ENCODE results near the gene SH2D1B.

Gene SH2D1B

DNA sequence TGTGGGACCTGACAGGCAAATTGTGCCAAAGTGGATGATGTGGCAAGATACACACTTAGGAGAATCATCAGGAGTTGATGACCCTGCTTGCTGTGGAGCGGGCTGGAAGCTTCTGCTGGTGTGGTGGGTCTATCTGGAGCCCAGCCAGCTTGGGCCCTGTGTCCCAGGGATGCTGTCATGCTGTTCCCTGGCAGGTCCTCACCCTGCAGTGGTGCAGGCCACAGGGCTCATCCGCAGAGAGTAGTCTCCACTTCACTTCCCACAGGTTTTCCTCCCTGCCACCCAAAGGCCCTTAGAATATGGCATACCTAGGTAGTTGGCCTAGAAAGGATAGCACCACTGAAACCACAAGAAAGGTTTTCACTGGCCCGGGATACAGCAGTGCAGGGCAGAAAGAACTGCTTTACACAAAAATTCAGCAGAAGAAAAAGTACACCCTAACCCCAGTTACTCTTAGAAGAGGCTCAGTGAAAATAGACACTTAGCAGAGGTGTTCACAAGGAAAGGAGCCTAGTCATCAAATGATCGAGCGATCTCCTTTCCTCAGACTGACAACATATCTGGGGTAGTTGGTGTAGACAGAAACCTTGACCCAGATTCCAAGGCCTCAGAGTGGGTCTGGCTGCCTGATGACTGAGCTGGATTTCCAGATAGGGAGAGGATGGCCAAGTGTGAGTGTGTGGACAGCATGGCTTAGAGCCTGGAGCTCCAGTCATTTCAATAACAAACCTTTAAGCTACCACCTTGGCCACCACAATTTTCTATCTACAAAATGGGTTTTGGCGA is 31.7 kb downstream of the SH2D1B start:
- no peak for DNase-seq (ENCODE audit: low read depth)
- TF ChIP-seq, protein P1, sequence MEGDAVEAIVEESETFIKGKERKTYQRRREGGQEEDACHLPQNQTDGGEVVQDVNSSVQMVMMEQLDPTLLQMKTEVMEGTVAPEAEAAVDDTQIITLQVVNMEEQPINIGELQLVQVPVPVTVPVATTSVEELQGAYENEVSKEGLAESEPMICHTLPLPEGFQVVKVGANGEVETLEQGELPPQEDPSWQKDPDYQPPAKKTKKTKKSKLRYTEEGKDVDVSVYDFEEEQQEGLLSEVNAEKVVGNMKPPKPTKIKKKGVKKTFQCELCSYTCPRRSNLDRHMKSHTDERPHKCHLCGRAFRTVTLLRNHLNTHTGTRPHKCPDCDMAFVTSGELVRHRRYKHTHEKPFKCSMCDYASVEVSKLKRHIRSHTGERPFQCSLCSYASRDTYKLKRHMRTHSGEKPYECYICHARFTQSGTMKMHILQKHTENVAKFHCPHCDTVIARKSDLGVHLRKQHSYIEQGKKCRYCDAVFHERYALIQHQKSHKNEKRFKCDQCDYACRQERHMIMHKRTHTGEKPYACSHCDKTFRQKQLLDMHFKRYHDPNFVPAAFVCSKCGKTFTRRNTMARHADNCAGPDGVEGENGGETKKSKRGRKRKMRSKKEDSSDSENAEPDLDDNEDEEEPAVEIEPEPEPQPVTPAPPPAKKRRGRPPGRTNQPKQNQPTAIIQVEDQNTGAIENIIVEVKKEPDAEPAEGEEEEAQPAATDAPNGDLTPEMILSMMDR (conservative IDR thresholded peaks at IDR 0.05; ENCODE audit: low read length): no peak

DNA sequence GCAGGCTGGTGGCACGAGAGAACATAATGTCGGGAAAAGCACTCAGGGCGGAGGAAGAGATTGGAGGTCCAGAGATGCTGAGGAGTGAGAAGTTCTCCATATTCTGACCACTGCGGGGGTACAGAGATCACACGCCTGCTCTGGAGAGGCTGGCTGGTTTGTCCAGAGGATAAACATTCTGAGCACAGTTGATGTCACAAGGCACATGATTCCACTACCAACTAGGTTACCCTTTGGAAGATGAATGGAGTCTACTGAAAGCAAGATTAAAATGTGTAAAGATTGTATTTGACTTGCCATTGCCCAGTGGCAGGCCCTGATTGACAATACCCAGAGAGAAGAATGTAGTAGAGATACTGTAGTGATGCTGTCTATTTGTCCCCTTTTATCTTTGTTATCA is 35.2 kb downstream of the SH2D1B start, which contains the start of gene SPATA46:
Gene SPATA46 (minus strand): TSS at position 164 of the 400 bp plus-strand sequence. CDS start 64 bp downstream, at position 100.
- TF ChIP-seq, protein P1 (conservative IDR thresholded peaks at IDR 0.05; ENCODE audit: low read length): no peak
- no peak within 1 kb of the TSS for H3K4me3 ChIP-seq (ENCODE audit: low read length)
- no peak for DNase-seq (ENCODE audit: low read depth)

More for the DNA sequence above, 31.7 kb downstream of the SH2D1B start:
- no peak overlapping the region for H3K4me3 ChIP-seq (ENCODE audit: low read length)

DNA sequence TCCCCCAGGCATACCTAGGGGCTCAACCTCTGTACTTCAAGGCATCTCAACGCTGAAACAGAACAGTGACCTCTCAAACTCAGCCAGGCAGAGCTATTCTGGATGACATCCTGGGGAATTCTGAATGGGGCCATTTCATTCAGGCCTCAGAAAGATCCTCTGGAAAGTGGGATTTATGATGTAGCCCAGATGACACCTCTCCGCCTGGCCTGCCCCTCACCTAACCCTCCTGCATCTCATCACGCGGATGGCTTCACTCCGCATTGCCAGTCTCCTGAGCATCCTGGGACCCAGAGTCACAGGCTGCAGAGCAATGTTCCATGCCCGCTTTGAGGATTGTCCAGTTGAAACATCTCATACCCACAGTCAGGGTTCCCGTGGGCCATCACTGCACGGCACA is 36.5 kb downstream of the SH2D1B start:
- no peak overlapping the region for H3K4me3 ChIP-seq (ENCODE audit: low read length)
- TF ChIP-seq, protein P1 (conservative IDR thresholded peaks at IDR 0.05; ENCODE audit: low read length): no peak
- DNase-seq (ENCODE audit: low read depth): no peak

GRCh38 chr1:162374406-162374805 is 37.5 kb downstream of the SH2D1B start:
- H3K4me3 ChIP-seq (ENCODE audit: low read length): no peak overlapping the region
- no peak for DNase-seq (ENCODE audit: low read depth)
- TF ChIP-seq, protein P1 (conservative IDR thresholded peaks at IDR 0.05; ENCODE audit: low read length): no peak

DNA sequence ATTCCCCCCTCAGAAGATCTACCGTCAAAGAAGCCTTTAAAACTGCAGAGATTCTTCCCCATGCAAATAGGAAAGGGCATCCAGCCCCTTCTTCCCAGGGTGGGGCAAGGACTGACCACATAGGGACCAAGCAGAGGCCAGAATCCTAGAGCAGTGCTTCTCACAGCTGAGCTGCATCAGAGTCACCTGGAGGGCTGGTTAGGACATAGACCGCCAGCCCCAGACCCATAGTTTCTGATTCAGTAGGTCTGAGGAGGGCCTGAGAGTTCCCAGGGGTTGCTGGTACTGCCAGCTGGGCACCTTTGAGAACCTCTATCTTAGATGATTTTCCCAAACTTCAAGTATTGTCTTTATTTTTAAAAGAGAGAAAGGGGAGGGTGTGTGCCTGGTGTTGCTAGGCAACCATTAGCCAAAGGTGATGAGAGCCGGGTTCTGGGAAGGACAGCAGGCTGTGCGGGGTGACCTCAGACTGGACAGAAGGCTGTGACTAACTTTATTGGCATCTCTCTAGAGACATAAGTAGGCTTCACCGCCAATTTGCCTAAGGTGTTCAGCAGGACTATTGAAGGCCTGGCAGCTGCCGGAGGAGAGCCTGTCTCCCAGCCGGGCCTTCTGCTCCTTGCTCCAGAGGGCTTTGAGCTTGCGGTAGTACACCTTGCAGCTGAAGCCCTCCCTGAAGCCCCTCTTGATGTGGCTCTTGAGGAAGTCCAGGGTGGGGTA is 38.2 kb downstream of the SH2D1B start:
- no peak overlapping the region for H3K4me3 ChIP-seq (ENCODE audit: low read length)
- TF ChIP-seq, protein P1 (conservative IDR thresholded peaks at IDR 0.05; ENCODE audit: low read length): no peak
- DNase-seq (ENCODE audit: low read depth): peak; percentile 8

- TF ChIP-seq, protein P1 (conservative IDR thresholded peaks at IDR 0.05; ENCODE audit: low read length): no peak
- H3K4me3 ChIP-seq (ENCODE audit: low read length): no peak overlapping the region
- DNase-seq (ENCODE audit: low read depth): no peak
Observed at GRCh38 chr1:162373072-162373427, 38.9 kb downstream of the SH2D1B start.
